K562 (cell line): ENCODE results near the gene ZNF816. TPM values are rescaled to one million over a fixed set of nuclear protein-coding genes. Genes with fewer than 3 reads are reported as not detected.

ENCODE experiments used
- ATF7 ChIP-seq: fragments of 450-650 bp; IDR thresholded peaks from 2 replicates; pipeline ENCODE4 v1.7.1; 2014; ENCODE audit warnings: mild to moderate bottlenecking, moderate library complexity
- CEBPG ChIP-seq, 3 experiments: fragments of 200-800 bp in 1 of 3; sonication (Bioruptor generic) in 1 of 3; sonication (generic) in 1 of 3; formaldehyde crosslinking in 1 of 3; IDR thresholded peaks in 2 of 3; conservative IDR thresholded peaks in 1 of 3; 2 replicates each; pipeline versions ENCODE4 v1.6.1 to v1.8.0; 2016 to 2022; ENCODE audit warnings: missing compliant biosample characterization in 2 of 3, missing genetic modification characterization in 2 of 3, mild to moderate bottlenecking in 1 of 3, missing genetic modification reagents in 1 of 3
- DEAF1 ChIP-seq: fragments of 450-650 bp; formaldehyde crosslinking; IDR thresholded peaks from 2 replicates; pipeline ENCODE4 v1.4.0; 2020; ENCODE audit warnings: mild to moderate bottlenecking, moderate library complexity
- EP400 ChIP-seq: fragments of 450-650 bp; IDR thresholded peaks from 2 replicates; pipeline ENCODE4 v1.6.1; 2017; ENCODE audit warnings: antibody characterized with exemption, mild to moderate bottlenecking, moderate library complexity
- FOXK1 ChIP-seq: sonication (generic); formaldehyde crosslinking; IDR thresholded peaks from 2 replicates; pipeline ENCODE4 v1.8.0; 2022; ENCODE audit warnings: missing genetic modification reagents, mild to moderate bottlenecking, borderline replicate concordance
- MCM2 ChIP-seq: fragments of 450-650 bp; IDR thresholded peaks from 2 replicates; pipeline ENCODE4 v1.6.1; 2017; ENCODE audit warnings: low read depth, mild to moderate bottlenecking
- MTA1 ChIP-seq: fragments of 450-650 bp; IDR thresholded peaks from 2 replicates; pipeline ENCODE4 v1.6.1; 2017; ENCODE audit warnings: borderline replicate concordance
- PCBP1 ChIP-seq: fragments of 200-400 bp; formaldehyde crosslinking; IDR thresholded peaks from 2 replicates; pipeline ENCODE4 v1.6.1; 2018; ENCODE audit warnings: mild to moderate bottlenecking, low read depth, low read length; ENCODE audit not compliant: poor library complexity, severe bottlenecking
- POLR2AphosphoS2 ChIP-seq: IDR thresholded peaks from 2 replicates; pipeline ENCODE4 v1.6.1; 2012; ENCODE audit warnings: low read length, improper control_type of control experiment
- POLR2G ChIP-seq: fragments of 200-400 bp; formaldehyde crosslinking; IDR thresholded peaks from 2 replicates; pipeline ENCODE4 v1.6.1; 2017; ENCODE audit warnings: low read depth, mild to moderate bottlenecking, antibody characterized with exemption, low read length, moderate library complexity
- RAD21 ChIP-seq, 2 experiments: fragments of 250-450 bp in 1 of 2; fragments of 450-650 bp in 1 of 2; sonication (Bioruptor Pico) in 1 of 2; formaldehyde crosslinking in 1 of 2; IDR thresholded peaks in 1 of 2; conservative IDR thresholded peaks in 1 of 2; 2 replicates each; pipeline versions ENCODE4 v1.4.0 to v1.8.0; 2020 to 2022; ENCODE audit warnings: mild to moderate bottlenecking in 2 of 2, moderate library complexity in 1 of 2
- TBP ChIP-seq: optimal IDR thresholded peaks from 2 replicates; pipeline ENCODE3; 2011; ENCODE audit warnings: low read depth, low read length, improper control_type of control experiment
- polyA plus RNA-seq, 8 experiments: library from polyadenylated mRNA; depleted of rRNA in 4 of 8; stranded (reverse) in 5 of 8; unstranded in 3 of 8; fragments of >200 nt; fragmentation: Nextera tagmentation in 2 of 8; fragmentation: Illumina TruSeq in 1 of 8; extraction: Ambion mirVana in 2 of 8; extraction: Trizol in 1 of 8; gene quantifications; 2 replicates each; pipeline versions ENCODE4 v1.2.1 to v1.2.3, GENCODE V29; 2011 to 2014; ENCODE audit warnings: inconsistent platforms in 1 of 8, missing spikeins in 1 of 8
- total RNA-seq, 7 experiments: library from RNA; depleted of rRNA in 6 of 7; stranded (reverse); fragments of >200 nt in 6 of 7; fragmentation: Illumina TruSeq in 2 of 7; extraction: Trizol in 2 of 7; gene quantifications; 2 replicates each; pipeline versions ENCODE4 v1.2.1 to v1.2.3, GENCODE V29; 2011 to 2021; ENCODE audit warnings: low replicate concordance in 1 of 7
- TF ChIP-seq, protein P1 (sequence below), 3 experiments: IDR thresholded peaks in 2 of 3; conservative IDR thresholded peaks in 1 of 3; 2 replicates each; pipeline ENCODE4 v1.5.1; 2011 to 2012; ENCODE audit warnings: low read length in 3 of 3, mild to moderate bottlenecking in 3 of 3, control low read depth in 2 of 3, improper control_type of control experiment in 1 of 3, inconsistent platforms in 1 of 3, low read depth in 1 of 3, mixed read lengths in 1 of 3, moderate library complexity in 1 of 3; ENCODE audit not compliant: insufficient read depth in 2 of 3
- TF ChIP-seq, protein P2 (sequence below): fragments of 450-650 bp; IDR thresholded peaks from 2 replicates; pipeline ENCODE4 v1.6.1; 2016; ENCODE audit warnings: missing biosample characterization, missing genetic modification characterization
- TF ChIP-seq, protein P3 (sequence below): fragments of 250-450 bp; sonication (Bioruptor Pico); IDR thresholded peaks from 2 replicates; pipeline ENCODE4 v1.5.0; 2020; ENCODE audit warnings: mild to moderate bottlenecking, borderline replicate concordance

Gene ZNF816
- total and polyA plus RNA-seq, 9 of the 15 experiments (the other 6 are each of a cell fraction or from before 2014, with no cell fraction given) = 8.6 to 23.4 (median 13.0) TPM

DNA sequence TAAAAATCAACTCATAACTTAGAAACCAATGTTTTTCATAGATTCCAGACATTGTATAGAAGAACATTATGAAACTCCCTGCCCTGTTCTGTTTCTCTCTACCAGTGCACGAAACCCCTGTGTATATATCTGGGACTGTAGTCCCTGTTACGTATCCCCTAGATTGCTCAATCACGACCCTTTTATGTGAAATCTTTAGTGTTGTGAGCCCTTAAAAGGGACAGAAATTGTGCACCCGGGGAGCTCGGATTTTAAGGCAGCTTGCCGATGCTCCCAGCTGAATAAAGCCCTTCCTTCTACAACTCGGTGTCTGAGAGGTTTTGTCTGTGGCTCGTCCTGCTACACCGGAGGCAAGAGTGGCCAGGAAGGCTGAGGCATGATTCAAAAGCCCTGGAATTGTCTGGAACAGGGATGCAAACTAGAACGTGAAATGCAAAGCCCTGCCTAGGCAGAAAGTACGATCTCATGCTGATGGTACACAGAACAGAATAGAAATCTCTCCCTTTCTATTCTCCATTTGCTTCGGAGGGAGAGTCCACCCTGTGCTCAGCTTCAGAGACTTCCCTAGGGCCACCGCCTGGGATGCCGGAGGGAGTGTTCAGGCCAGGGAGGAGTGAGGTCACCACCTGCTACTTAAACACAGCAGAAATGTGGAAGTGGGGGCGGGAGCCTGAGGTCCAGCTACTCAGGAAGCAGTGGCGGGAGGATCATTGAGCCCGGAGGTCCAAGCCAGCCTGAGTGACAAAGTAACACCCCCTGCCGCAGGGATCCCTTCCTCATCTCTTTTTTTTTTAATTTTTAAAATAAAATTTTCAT lies 38.7 kb downstream of the ZNF816 start (continued):
- TF ChIP-seq, protein P1, sequence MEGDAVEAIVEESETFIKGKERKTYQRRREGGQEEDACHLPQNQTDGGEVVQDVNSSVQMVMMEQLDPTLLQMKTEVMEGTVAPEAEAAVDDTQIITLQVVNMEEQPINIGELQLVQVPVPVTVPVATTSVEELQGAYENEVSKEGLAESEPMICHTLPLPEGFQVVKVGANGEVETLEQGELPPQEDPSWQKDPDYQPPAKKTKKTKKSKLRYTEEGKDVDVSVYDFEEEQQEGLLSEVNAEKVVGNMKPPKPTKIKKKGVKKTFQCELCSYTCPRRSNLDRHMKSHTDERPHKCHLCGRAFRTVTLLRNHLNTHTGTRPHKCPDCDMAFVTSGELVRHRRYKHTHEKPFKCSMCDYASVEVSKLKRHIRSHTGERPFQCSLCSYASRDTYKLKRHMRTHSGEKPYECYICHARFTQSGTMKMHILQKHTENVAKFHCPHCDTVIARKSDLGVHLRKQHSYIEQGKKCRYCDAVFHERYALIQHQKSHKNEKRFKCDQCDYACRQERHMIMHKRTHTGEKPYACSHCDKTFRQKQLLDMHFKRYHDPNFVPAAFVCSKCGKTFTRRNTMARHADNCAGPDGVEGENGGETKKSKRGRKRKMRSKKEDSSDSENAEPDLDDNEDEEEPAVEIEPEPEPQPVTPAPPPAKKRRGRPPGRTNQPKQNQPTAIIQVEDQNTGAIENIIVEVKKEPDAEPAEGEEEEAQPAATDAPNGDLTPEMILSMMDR (IDR thresholded peaks at IDR 0.05 in 2 of 3, conservative IDR thresholded peaks at IDR 0.05 in 1 of 3; ENCODE audit: insufficient read depth in 2 of 3, low read depth in 1 of 3, low read length in 3 of 3) = 0 out of 6 replicates have a peak, but pooled peaks of 1 of the 3 experiments have one; percentile 1
- TF ChIP-seq, protein P2, sequence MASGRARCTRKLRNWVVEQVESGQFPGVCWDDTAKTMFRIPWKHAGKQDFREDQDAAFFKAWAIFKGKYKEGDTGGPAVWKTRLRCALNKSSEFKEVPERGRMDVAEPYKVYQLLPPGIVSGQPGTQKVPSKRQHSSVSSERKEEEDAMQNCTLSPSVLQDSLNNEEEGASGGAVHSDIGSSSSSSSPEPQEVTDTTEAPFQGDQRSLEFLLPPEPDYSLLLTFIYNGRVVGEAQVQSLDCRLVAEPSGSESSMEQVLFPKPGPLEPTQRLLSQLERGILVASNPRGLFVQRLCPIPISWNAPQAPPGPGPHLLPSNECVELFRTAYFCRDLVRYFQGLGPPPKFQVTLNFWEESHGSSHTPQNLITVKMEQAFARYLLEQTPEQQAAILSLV (tag) = 0 out of 2 replicates have a peak, but pooled peaks have one; percentile 38
- peak in 1 of 2 experiments; percentile 12; a peak in 1 of 4 replicates for TF ChIP-seq RAD21 (CRISPR knock-in tag; conservative IDR thresholded peaks at IDR 0.05 in 1 of 2, IDR thresholded peaks at IDR 0.05 in 1 of 2)
- TF ChIP-seq POLR2AphosphoS2 = peak; percentile 95
- TF ChIP-seq PCBP1 = no peak
- no peak for TF ChIP-seq TBP
- TF ChIP-seq, protein P3, sequence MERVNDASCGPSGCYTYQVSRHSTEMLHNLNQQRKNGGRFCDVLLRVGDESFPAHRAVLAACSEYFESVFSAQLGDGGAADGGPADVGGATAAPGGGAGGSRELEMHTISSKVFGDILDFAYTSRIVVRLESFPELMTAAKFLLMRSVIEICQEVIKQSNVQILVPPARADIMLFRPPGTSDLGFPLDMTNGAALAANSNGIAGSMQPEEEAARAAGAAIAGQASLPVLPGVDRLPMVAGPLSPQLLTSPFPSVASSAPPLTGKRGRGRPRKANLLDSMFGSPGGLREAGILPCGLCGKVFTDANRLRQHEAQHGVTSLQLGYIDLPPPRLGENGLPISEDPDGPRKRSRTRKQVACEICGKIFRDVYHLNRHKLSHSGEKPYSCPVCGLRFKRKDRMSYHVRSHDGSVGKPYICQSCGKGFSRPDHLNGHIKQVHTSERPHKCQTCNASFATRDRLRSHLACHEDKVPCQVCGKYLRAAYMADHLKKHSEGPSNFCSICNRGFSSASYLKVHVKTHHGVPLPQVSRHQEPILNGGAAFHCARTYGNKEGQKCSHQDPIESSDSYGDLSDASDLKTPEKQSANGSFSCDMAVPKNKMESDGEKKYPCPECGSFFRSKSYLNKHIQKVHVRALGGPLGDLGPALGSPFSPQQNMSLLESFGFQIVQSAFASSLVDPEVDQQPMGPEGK = no peak
- peak; percentile 88 for TF ChIP-seq ATF7
- no peak for TF ChIP-seq MTA1
- TF ChIP-seq DEAF1 (CRISPR knock-in tag) = no peak
- no peak for TF ChIP-seq MCM2
- TF ChIP-seq POLR2G = 0 out of 2 replicates have a peak, but pooled peaks have one; percentile 26
- TF ChIP-seq CEBPG (CRISPR knock-in tag; IDR thresholded peaks at IDR 0.05) = peak; percentile 82
- TF ChIP-seq CEBPG (tag; conservative IDR thresholded peaks at IDR 0.05 in 1 of 2, IDR thresholded peaks at IDR 0.05 in 1 of 2) = peak; percentile 85
- peak; percentile 32; the same call in 1 of the 2 replicates for TF ChIP-seq EP400
- TF ChIP-seq FOXK1 (CRISPR knock-in tag) = no peak
